Stimulated activated CD8-positive, alpha-beta memory T cell treated with anti-CD3 and anti-CD28 coated beads, Interleukin-4, amount 100 ng/mL, for 24 hours (primary cell): ENCODE data around the gene LPP.
"Not testable (repeated sequence)": the region's sequence is repeated elsewhere in the genome, so short reads cannot be mapped to it uniquely, and the experiment has no call there.

Source experiments
- DNase-seq: peaks from one replicate; pipeline ENCODE4 v3.0.0-alpha.2; 2020; ENCODE audit warnings: low read depth

The LPP gene

DNA sequence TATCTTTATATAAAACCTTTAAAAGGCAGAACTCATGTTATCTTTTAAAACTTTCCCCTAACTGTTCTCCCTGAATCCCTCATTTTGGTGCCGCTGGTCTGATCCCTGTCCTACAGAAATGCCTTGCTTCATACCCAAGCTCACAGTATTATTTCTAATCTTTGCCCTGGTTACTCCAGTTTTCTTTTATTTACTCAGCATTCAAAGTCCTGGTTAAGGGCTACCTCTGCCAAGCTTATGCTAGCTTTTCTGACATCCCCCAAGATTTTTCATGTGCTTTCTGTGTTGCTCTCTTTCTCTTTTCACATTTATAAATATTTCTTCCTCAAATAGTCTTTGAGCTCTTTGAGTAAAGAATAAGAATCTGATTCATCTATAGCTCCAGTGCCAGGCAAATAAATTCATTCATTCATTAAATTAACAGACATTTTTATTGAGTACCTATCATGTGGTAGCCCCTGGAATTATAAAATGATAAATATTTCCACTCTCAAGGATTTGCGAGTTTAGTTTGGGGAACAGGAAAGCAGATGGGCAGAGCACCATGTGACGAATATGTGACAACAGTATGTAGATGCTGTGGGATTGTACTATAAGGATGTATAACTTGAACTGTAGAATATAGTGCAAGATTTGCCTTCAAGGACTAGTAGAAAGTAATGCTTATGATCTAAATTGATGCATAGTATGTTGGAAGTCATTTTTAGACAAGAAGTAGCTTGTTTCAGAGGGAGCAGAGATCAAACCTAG lies 247.5 kb downstream of the LPP start:
- no peak for DNase-seq

DNA sequence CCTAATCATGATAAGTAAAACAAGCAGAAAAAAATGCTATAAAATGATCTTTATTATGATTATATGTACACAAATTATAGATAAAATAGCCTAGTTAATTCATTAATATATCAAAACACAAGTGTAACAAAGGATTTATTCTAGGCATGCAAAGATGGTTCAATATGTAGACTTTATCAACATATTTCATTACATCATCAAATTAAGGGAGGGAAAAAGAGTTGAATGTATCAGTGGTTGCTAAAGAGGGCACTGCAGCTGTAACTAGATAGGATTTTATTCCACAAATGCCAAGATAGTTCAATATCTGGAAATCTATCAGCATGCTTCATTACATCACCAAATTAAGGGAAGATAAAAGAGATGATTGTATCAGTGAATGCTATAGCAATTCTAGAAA lies 248.3 kb downstream of the LPP start:
- no peak for DNase-seq

DNA sequence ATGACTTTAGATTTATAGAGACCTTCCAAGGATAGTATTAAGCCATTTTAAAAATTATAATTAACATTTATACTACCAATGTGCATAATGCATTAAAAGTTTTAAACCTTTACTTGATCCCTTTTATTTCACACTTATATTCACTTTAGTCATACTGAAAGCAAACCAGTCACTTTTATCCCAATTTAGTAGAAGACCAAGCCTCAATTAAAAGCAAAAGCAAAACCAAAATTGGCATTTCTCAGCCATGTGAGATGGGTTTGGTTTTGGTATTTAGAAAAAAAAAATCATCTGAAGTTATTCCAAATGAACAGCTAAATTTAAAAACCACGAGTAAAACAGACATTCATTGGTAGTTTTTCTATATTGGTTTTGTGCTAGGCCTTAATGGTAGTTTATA lies 249.4 kb downstream of the LPP start:
- no peak for DNase-seq

GRCh38 chr3:188404124-188404523 lies 250.2 kb downstream of the LPP start:
- DNase-seq = no peak

- DNase-seq = no peak
These were observed 250.7 kb downstream of the LPP start for GRCh38 chr3:188404701-188405100.

DNA sequence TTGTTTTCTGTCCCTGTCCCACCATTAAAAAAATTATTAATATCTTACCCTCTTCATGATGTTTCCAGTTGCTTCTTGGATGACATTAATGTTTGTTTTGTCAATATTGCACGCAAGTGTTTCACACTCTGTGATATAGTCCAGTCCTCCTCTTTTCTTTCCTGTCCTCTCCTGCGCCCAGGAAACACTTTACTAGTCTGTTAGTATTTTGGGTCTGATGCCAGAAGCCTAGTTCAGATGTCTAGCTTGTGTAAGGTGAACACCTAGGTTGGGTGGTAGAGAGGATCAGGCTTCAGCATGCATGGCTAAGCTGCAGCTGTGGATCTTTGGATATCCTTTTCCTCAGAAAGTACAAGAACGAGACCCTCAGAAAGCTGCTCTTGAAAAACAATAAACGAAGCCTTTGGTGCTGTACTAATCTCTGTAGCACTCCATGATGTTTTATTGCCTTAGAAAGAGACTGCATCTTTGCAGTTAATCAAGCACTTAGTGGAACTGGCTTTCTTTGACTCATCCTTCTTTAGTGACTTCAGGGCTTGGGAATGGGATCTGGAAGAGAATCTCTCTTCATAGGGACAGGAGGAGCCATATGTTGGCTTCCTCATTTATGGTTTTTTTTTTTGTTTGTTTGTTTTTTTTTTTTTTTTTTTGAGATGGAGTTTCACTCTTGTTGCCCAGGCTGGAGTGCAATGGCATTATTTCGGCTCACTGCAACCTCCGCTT lies 253.4 kb downstream of the LPP start:
- no peak for DNase-seq

- DNase-seq = no peak
These were observed 254.9 kb downstream of the LPP start for GRCh38 chr3:188408831-188409230.

GRCh38 chr3:188411750-188412149 lies 257.8 kb downstream of the LPP start:
- no peak for DNase-seq

- no peak for DNase-seq
These were observed 261.2 kb downstream of the LPP start for GRCh38 chr3:188415196-188415595.

GRCh38 chr3:188416041-188416440 lies 262.1 kb downstream of the LPP start:
- no peak for DNase-seq

GRCh38 chr3:188417271-188417696 lies 263.3 kb downstream of the LPP start:
- DNase-seq = no peak

GRCh38 chr3:188417766-188418165 lies 263.8 kb downstream of the LPP start:
- DNase-seq = no peak

DNA sequence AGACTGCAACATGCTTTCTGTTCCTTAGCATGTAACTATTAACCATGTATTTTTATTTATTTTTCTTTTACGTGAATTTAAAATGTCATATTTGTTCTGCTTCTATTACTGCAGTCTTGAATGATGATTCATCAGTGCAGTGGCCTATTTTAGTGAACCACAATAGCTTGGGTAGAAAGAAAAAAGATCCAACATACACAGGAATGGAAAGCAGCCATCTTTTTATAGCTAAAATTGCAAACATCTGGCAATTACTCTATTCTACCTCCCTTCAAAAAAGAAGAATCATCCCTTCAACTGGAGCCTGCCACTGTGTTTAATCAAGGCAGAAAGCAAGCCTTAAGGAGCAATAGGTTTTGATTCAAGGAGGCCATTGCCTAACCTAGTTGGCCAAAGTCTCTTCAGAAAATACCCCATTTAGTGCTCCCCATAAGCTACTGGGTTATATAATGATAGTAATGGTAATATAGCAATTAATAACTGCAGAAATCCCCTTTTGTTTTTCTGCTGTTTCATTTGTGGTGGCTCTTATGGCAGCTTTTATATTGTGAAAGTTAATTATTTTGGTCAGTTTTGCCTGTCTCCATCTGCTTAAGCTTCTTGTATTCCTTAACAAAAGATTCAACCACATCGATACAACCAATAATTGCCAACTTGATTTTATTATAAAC lies 267.3 kb downstream of the LPP start:
- no peak for DNase-seq

GRCh38 chr3:188421836-188422540 lies 268.0 kb downstream of the LPP start:
- no peak for DNase-seq

GRCh38 chr3:188427981-188428380 lies 274.0 kb downstream of the LPP start:
- DNase-seq = not testable (repeated sequence)

DNA sequence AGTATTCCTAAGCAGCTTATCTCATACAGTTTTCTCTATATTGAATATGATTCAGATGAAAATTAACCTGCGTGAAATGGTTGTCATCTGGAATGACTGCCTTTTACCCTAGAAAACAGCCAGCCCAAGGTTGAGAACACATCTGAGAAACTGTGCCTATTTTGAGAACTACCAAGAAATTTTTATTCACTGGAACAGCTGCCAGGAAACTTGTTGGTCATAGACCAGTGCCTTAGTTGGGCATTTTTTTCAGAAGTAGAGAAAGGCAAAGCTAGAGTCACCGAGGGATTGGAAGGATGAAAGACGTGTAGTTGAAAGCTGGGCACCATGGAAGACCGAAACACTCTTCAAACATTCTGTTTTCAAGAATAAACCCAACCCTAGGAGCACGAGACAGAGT lies 277.1 kb downstream of the LPP start:
- DNase-seq = no peak

- DNase-seq = no peak
These were observed 277.6 kb downstream of the LPP start for GRCh38 chr3:188431553-188431952.

DNA sequence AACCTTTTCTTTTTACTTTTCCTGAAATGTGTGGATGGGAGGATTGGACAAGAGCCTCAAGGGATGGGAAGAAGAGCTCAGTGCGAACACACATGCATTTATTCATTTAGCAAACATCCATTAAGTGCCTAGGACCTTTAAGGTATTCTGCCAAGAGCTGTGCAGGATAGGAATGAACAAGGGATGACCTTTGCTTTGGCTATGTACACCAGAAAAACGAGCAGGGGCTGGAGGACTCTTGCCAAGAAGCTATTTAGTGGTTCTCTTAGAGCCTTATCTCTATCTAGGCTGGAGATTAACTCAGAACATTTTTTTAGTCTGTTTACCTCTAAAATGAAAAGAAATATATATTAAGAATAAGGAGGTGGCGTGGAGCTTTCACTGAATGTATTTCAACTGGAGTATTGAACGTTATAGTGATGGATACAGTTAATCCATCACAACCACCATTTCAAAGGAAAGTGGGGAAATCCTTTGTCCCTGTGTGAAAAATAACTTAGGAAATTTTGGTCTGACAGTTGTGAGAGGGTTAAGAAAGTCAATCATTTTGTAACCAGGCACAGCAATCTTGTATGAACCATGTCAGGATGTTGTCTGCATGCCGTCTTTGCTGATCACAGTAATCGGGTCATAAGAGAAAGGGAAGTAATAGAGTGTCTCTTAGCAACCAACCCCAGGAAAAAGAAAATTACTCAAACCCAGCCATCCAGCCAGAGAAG lies 279.0 kb downstream of the LPP start:
- DNase-seq = no peak

DNA sequence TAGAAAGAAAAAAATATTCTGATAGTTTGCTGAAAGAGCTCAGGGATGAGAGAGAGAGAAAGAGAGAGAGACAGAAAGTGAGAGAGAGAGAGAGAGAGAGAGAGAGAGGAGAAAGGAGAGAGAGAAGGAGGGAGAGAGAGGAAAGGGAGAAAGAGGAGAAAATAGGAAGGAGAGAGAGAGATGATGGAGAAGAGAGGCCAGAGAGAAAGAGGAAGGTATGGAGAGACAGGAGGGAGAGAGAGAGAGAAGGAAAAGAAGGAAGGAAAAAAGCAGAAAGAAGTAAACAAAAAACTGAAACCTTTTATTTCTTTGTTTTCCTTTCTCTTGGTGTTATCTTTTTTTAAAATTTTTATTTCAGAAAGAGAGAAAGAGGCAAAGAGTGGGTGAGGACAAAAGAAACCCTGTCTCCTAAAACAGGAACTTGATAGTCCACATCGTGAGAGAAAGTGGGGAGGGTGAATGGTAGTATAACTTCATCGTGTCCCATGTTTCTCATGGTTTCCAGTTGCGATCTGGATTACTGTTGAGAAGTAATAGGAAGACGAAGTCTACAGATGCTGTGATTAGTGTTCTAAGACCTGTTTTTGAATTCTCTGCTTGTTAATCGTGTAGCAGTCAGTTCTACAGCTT lies 279.7 kb downstream of the LPP start:
- no peak for DNase-seq

GRCh38 chr3:188434594-188434993 lies 280.6 kb downstream of the LPP start:
- DNase-seq = no peak

- no peak for DNase-seq
These were observed 281.3 kb downstream of the LPP start for GRCh38 chr3:188435266-188435665.
